GM19324 (cell line): ENCODE data around the gene COL25A1.

Source experiments
- ATAC-seq: cut with Tn5 transposase; IDR thresholded peaks from one replicate; pipeline ENCODE4 v1.9.1; 2021; ENCODE audit warnings: mild to moderate bottlenecking, moderate library complexity; ENCODE audit not compliant: unreplicated experiment, low FRiP score

Gene COL25A1

DNA sequence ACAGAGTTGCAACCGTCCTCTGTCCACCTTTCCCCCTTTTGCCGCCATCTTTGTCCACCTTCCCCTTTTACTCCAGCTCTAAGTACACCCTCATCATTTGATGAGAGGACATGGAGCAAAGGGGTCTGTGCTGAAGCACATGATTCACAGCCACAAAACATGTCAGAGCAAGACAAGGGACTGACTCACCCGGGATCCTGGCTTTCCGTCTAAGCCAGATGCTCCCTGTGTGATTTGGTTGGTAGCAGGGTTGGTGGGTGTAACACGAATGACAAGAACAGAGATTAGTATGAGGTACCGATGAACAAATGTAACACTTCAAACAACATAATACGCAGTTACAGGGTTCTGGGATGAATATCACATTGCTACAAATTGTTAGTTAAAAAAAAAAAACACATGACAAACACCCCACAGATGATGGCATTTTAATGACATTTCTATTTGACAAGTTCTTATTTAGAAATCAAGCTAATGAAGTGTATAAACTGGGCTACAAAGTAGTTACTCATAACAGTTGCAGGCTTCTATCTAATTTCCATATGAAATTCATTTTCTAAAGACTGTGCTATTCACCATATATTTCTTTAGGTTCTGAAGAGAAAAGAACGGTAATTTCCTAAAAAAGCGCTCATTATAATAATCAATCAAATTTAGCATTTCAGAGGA lies 468.2 kb downstream of the COL25A1 start:
- ATAC-seq: no peak

DNA sequence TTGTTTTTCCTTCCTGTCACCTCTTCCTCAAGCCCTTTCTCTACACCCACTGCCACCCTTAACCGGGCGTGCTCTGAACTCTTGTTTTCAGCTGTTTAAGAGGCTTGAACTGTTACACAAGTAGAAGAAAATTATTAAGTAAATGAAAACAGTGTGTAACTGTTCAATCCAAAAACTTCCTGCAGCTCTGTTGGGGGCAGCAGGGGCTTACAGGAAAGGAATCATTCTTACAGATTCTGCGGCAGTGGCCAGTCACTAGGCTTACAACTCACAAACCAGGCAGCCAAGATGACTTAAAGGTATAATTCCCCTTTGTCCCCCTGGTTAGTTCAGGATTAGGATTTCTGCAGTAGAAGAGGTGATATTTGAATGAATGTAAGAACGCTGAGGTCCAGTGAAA lies 469.4 kb downstream of the COL25A1 start:
- ATAC-seq: no peak

DNA sequence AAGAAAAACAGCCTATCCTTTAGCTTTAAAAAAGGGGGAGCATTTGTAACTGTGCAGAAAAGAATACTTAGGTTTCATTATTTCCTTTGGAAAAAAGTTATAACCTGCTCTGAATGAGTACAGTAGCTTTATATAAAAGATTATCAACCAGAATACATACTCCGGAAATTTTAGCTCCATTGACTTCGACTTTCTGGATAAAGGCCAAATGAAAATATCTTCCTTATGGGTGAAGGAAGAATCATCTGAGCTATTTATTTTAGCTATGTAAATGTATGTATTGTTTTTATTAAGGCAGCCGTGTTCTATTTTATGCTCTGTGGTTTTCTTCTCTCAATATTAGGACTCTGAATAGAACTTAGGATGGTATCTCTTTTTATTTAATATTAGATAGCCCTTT lies 470.6 kb downstream of the COL25A1 start:
- no peak for ATAC-seq

DNA sequence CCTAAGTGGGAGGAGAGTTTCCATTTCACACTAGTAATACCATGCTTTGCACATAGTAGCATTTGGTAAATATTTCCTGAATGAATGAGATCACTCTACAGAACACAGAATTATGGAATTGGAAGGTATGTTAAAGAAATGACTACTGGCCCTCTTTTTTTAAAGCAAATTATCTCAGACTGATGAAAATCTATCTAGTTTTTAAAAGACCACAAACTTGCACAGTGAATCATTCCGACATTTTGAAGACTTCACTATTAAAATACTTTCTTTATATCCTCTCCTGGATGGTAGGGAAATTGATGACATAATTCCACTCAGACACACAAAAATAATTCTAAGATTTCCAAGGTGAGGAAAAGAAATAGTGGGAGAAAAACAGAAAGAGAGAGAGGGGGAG lies 471.2 kb downstream of the COL25A1 start:
- ATAC-seq: no peak

DNA sequence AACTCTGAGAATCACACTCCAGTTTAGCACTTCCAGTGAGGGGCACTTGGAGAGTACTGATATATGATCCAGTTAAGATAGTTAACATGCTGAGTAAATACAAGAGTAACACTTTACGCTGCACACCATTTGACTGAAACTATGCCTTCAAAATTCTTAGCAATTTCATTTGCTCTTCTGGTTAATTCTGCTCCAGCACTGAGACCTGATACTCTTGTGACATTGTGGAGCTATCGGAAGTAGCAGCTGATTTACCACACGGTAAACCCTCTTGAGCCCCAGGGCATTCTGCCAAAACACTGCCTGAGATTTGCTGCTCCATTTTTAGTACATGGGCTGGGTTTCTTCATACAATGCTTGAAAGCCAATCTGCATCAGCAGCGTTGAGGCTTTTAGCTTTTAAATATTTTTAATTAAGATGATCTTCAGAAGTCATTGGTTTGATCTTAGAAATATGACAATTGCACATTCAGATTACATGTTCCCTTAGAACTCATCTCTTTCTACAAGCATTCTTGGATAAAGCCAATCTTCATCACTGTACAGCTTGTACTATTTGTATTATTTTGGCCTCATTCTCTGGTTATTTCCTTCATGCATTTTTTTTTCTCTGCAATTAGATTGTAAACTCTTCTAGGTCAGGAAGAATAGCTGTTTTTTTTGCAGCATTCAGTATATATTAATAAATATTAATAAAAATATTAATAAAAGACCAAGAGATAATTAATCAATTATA lies 471.8 kb downstream of the COL25A1 start:
- peak; percentile 81 for ATAC-seq

DNA sequence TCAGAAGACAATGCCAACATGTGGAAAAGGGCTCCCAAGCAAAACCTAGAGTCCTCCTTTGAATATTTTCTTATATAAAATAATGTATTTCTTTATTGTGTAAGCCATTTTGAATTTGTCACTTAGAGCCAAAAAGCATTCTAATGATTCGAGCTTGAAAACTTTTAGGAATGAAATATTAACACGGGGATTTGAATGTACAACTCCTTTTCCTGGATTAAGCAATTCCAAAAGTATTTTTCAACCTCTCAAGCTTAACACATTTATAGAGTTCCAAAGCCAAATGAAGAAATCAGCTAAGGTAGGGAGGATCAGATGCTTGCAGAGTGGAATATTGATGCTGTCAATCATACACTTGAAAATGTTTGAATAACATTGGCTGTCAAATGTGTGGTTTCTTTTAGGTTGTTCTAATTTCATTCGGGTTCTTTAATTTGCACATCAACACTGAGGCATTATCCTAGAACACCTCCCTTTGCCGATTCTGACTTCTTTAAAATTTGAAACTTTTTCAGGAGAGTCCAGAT lies 472.4 kb downstream of the COL25A1 start:
- ATAC-seq: no peak

DNA sequence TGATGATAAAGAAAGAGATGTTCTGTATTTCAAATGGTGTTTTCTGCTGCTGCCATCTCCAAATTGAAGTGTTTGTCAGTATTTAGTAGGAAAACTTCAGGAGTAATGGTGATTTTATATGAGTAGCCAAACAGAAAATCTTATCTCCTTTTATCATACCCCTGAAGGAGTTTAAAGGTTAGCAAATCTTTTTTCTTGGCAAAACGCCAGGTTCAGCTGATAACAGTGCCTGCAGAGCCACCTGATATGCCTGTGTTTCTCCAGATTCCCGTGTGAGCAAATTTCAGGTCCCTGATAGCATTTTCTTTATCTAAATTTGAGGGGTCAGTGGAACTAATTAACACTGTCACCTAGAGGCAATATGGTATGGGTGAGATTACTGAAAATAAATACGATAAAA lies 473.8 kb downstream of the COL25A1 start:
- no peak for ATAC-seq

DNA sequence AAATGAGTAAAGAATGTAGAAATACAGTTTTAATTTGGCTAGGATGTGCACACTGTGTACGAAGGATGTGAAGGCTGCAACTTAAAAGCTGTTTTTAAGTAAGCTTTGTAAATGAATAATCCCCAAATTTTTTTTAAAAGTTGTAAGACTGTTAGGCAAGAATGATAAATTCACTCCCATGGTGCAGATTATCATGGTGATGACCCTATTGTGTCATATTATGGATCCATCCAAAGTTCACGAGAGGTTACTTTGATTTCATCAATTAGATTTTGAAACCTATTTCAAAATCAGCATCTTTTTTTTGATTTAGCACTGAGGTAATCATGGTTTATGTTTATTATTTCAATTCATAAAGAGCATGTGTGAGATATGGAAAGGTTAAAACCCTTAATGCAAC lies 476.7 kb downstream of the COL25A1 start:
- ATAC-seq: no peak

DNA sequence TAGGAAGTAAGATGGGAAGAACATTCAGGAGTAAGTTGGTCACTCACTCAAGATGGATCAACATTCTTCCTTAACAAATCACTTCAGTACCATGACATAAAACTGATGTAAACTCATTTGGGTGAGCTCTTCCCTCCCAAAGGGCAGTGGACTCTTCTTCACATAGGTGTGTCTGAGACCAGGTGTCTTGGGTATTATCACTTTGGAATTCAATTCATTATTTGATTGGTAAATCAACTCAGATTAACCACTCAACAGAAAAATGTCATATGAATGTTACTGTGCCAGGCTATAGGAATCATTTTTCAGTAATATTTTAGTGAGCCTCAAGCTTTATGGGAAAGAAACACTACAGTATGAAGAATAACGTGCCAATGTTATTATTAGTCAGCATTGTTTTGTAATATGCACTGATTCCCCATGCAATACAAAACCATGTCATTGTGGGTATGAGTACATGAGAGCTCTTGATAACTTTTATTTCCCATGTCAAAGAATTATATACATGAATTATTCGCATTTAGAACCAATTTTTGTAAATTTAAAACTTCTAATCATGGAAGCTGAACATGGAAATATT lies 481.0 kb downstream of the COL25A1 start:
- ATAC-seq: no peak

DNA sequence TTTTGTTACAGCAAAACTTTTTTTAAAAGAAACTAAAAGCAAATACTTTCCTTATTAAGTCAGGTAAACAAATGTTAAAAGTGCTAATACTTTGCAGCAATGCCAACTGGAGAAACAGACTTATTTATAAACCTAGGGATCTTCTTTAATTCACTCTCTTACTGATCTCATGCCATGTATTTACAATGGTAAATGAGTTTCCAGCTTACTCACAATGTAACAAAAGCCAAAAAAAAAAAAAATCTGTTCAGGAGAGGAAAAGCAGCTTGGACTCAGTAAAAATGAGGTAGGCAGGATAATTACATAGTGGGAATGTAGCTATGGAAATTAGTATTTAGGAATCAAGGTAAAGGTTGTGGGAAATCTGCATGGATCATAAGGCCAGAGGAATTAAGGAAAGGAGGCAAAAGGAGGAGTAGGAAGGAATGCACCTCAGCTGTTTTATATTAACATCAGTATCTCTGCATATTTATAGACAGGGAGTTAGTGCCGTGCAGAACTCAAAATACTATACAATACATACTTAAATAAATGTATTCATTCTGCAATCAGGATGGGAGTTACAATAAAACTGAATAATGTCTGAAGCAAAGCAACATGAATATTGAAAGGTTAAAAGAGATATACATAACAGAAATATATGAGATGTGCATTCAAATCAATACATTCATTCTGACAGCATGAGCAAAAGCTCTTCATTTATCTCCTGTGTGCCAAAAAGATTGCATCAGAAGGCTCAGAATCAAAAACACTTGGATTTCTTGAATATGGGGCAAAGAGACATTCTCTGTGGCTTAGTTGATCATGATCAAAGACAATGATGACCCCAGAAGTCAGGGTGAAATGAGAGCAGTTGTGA lies 481.7 kb downstream of the COL25A1 start:
- no peak for ATAC-seq

DNA sequence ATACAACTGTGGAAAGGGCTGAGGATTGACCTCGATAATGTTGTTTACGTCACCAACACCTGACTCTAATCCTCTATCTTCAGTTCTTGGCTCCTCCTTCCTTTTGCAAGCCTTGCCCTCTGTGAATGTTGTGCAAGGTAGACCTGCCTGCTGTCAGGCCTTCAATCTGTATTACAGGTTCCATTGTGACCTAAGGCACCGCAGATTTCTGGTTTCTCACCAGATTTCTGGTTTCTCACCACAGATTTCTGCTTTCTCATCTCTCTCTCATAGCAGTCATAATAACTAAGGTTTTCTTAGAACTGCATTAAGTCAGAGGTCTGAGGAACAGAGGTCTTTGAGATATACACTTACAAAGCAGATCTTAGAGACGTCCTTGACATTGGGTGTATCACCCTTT lies 488.1 kb downstream of the COL25A1 start:
- no peak for ATAC-seq

DNA sequence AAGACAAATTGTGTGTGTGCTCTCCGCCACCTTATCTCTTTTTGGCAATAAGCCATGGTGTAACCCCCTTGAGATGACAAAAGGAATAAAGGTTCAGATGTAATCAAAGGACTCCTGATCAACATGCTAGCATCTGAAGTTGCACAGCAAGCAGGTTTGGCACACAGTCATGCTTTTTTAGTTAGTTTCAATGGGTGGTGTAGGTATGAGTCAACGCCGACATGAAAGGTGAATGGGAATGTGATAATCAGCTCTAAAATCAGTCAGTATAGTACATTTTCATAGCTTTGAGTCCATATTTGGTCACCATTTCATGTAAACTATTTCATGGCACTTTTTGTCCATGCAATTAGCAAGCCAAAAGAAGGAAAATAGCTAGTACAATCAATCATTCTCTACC lies 489.2 kb downstream of the COL25A1 start:
- ATAC-seq: no peak

DNA sequence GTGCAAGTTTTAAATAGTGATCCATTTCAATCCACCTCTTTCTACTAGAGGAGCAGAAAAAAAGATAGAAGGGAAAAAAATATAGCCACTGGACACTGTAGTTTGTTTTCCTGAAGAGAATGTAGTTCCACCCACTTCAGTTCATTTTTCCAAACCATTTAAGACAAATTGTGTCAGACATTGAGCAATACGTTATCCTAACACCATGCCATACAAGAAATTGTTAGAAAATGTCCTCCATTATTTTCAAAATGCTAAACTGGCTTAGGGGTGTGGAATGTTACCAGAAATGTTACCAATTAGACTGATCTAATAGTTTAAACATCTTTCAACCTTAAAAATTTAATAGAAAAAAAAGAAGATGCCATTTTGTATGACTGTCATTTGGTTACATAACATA lies 491.0 kb downstream of the COL25A1 start:
- ATAC-seq: no peak

DNA sequence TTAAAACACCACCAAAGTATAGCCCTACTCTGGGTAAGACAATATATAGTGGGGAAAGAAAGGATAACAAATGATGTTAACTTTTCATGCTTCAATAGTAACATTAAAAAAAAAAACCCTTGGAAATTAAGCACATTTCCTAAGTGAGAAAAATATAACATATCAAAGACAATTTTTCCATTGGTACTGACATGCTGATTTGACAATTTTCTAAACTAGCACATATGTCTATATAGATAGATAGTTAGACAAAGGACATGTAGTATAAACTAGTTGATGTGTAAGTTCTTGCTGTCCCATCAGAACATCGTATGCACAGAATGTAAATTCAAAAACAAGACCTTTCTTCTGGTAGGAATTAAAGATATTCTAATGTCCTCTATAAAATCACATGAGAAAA lies 492.4 kb downstream of the COL25A1 start:
- no peak for ATAC-seq

DNA sequence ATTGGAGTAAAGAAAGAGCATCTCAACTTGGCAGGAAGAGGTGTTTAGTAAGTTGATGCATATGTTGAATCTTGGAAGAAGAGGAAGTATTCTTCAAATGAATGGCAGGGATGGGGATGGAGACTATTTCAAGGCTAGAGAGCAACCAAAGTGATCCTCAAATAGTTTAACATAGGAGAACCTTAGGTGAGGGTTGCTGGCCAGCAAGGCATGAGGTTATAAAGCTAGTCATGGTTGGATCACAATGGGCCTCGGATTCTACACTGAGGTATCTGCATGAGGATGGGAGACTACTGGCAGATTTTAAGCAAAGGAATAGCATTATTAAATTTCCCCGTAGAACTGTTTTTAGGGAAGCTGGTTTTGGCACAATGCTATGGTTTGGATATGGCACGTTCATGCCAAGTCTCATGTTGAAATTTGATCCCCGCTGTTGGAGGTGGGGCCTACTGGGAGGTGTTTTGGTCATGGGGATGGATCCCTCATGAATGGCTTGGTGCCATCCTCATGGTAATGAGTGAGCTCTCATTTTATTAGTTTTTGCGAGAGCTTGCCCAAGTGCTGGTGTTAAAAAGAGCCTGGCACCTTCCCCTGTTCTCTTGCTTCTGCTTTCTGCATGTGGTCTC lies 497.7 kb downstream of the COL25A1 start:
- no peak for ATAC-seq

DNA sequence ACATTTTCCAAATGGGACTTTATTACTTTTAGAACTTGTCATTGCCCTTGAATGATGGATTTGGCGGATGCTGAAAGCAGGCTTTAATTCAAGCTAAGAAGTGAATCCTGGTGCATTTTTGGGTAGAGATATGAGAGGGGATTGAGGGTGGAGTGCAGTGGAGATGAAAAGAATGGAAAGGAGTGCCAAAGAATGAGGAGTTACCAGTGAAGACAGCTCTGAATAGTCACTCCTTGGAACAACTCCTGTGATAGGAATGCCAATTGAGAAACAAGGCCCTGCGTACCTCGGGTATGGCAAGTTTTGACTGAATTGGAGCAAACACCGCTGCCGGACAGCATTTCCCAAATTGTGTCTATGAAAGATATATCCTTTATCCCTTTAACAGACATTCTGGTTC lies 503.2 kb downstream of the COL25A1 start:
- no peak for ATAC-seq

DNA sequence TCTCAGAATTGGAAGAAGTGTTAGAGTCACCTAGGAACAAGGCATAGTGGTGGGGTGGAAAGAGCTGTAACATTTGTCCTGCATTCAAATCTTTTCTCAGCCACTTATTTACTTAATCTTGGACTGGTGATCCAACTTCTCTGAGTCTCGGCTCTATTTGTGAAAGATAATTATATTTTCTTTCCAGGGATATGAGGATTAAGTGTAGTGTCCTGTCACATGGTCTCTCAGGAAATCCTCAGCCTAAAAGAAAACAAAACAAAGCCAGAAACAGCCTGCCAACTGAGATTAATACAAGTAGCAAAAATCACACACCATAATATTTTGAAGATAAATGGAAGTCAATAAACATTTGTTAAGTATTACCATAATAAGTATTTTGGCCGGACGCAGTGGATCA lies 506.3 kb downstream of the COL25A1 start:
- ATAC-seq: no peak

DNA sequence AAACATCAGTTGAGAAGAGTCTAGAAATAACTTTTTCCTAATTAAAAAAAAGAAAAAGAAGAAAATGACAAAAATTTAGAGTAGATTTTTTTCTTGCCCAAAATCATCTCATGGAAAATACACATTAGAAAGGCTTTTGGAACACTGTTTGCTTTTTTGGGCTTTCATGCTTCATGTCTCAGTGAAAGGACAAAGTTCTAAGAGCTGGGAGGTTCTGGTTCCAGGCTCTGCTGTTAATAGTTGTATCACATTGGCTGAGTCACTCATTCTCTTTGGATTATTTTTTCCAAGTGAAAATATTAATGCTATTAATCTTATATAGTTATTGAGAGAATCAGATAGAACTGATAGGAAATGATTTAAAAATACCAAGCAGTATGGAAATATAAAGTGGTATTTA lies 506.7 kb downstream of the COL25A1 start:
- no peak for ATAC-seq

DNA sequence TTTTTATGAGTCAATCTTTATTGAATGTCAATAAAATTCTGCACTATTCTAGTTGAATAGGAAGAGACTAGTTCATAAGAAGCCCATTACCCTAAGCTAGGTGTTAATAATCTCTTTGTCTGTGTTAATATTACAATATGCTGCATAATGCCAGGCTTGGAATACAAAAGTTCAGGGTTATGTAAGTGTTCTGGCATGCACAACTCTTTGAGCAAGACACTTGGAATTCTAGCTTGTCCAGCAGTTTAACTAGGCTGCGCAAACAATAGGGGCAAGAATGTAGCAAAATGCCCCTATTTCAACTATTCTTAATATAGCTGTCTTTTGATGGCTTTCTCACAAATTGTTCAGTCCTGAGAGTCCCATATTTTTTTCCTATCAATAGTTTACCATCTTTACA lies 508.3 kb downstream of the COL25A1 start:
- ATAC-seq: no peak

DNA sequence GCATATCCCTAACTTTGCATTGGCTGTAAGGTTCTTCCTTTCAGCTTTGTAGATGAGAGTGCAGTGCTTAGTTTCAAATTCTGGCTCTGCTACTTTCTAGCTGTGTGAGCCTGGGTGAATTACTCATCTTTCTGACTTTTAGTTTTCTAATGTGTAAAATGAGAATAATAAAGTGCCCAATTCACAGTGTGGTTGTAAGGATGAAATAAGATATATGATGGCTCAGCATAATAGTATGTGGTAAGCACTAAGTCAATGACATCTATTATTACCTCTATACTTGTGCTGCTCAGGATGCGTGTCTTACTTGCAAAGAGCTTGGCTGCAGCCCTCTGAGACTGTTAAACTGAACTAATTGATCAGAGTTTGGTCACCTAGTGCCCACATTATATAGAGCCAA lies 509.0 kb downstream of the COL25A1 start:
- no peak for ATAC-seq
